HG02798 (cell line): ENCODE results near the gene ASTN2.

Source experiments
- ATAC-seq: cut with Tn5 transposase; IDR thresholded peaks from one replicate; pipeline ENCODE4 v1.9.1; 2021; ENCODE audit warnings: mild to moderate bottlenecking; ENCODE audit not compliant: unreplicated experiment, poor library complexity

ASTN2 gene

GRCh38 chr9:116795821-116796220, 619.0 kb downstream of the ASTN2 start:
- ATAC-seq = no peak

- no peak for ATAC-seq
Measured at GRCh38 chr9:116792271-116792670, 622.6 kb downstream of the ASTN2 start.

- ATAC-seq = no peak
Measured at GRCh38 chr9:116791326-116791725, 623.5 kb downstream of the ASTN2 start.

DNA sequence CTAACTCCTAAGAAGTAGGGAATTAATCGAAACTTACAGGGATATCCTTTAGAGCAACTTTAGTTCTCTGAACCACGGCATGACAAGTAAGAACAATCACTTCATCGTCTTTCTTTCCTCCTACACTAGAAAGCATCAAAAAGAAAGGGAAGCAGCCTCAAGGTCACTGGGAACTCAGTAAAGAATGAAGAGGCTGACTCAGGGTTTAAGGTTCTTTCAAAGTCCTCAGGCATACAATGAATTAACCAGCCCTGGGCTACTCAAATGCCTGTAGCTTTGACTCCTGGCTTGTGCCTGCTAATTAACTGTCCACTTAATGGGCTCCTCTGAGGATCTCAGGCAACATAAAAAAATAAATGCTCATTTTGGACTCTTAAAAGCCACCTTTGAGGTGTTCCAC, 625.8 kb downstream of the ASTN2 start:
- ATAC-seq = no peak

- no peak for ATAC-seq
Measured at GRCh38 chr9:116786737-116787136, 628.1 kb downstream of the ASTN2 start.

- ATAC-seq = no peak
Measured at GRCh38 chr9:116777116-116777515, 637.7 kb downstream of the ASTN2 start.

DNA sequence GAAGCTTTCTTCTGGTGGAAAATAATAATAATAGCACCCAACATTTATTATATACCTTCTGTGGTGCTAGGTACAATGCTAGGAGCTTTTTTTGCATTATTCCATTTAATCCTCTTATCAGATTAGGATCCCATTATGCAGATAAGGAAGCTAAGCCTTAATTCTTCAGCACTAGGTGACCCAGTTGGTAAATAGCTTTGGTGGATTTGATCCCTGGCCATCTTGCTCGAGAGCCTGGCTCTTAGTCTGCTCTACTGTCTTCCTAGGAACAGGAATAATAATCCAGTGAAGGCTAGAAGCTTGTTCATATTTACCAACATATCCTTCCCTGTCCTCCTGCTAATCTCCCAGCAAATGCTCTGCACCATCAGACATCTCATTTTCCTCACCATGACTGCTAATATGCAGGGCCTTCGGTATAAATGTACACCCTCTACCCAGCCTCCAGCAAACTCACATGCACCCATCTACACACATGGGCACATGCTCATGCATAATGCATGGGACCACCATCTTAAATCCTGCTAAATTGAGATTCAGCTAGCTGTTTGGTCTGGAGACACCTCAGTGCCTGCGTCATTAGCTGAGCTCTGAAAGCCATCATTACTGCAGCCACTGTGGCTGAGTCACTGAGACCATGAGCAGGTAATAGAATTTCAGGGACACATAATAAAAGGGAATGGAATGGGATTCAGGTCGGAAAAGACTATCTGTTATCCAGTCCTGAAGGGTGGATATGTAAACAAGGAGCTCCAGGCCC, 640.3 kb downstream of the ASTN2 start:
- ATAC-seq = no peak

DNA sequence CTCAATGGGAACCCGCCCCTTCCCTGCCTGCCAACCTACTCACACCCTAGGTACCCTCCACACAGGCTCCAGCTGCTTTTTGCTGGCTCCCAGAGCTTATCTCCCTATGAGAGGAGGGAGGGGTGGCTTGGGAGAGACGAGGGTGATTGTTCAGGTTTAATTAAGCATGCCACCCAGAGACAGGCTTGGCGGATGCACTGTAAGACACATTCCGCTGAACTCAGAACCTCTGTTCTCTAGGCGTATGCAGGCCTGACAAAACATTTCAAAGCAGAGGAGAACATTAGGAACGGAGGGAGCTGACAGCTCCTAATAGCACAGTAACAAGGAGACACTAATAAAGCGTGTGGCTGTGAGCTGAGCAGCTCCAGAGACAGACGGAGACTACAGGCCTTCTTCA, 647.6 kb downstream of the ASTN2 start:
- ATAC-seq = no peak

DNA sequence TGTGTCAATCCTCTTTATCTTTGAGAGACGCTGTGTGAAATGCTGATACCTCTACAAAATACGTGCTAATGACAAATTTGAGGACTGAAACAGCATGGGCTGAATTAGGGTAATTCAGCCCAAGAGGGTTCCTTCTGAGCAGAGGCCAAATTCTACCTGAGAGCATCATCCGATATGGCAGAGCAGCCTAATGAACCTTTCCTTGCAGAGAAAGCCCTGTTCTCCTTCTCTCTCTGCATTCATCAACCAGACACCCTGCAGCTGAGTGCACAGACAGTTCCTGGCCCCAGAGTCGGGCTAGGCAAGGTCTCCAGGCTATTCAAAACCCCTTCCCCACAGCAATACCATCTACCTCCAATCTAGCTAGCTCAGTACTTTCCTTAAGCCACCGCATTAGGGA, 649.8 kb downstream of the ASTN2 start:
- ATAC-seq = no peak

- no peak for ATAC-seq
Measured at GRCh38 chr9:116763770-116764169, 651.1 kb downstream of the ASTN2 start.

GRCh38 chr9:116760636-116761035, 654.2 kb downstream of the ASTN2 start:
- no peak for ATAC-seq

DNA sequence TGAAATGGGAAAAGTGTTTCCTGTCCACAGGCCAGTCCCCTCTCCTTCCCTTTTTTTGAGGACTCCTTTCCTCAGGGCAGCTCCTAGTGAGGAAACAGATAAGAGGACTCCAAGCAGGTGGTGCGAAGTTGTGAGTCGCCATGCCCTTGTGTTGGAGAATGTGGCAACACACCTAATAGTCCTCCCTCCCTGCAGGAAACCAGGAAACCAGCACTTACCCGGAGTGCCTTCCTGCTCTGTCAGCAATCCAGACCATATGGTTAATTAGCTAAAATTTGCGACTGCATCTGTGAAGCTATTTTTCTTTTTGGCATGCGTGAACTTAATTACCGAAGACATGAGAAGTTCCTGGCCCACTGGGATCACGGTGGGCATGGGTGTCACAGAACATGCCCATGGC, 657.8 kb downstream of the ASTN2 start:
- no peak for ATAC-seq

GRCh38 chr9:116753389-116753788, 661.5 kb downstream of the ASTN2 start:
- no peak for ATAC-seq

- no peak for ATAC-seq
Measured at GRCh38 chr9:116750510-116750909, 664.3 kb downstream of the ASTN2 start.

- no peak for ATAC-seq
Measured at GRCh38 chr9:116749772-116750171, 665.1 kb downstream of the ASTN2 start.

- ATAC-seq = no peak
Measured at GRCh38 chr9:116749176-116749575, 665.7 kb downstream of the ASTN2 start.

GRCh38 chr9:116741742-116742141, 673.1 kb downstream of the ASTN2 start:
- no peak for ATAC-seq

GRCh38 chr9:116741086-116741740, 673.6 kb downstream of the ASTN2 start:
- ATAC-seq = no peak

DNA sequence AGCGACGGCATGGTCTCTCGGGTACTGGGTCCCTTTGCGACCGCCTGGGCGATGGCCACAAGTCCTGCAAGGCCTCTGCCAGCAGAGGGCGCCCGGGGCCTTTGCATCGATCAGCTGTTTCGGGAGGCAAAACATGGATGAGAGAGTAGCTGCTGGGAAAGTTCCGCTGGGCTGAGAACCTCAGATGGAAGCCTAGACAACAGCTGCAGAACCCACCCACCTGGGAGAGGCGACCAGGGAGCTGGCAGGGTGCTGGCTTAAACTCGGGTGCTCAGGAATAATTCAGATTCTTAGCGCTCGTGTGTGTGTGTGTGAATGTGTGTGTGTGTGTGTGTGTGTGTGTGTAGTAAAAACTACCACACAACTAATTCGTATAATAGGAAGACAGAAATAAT, 677.7 kb downstream of the ASTN2 start:
- ATAC-seq = peak; percentile 61

GRCh38 chr9:116736399-116737151, 678.3 kb downstream of the ASTN2 start:
- ATAC-seq = no peak

DNA sequence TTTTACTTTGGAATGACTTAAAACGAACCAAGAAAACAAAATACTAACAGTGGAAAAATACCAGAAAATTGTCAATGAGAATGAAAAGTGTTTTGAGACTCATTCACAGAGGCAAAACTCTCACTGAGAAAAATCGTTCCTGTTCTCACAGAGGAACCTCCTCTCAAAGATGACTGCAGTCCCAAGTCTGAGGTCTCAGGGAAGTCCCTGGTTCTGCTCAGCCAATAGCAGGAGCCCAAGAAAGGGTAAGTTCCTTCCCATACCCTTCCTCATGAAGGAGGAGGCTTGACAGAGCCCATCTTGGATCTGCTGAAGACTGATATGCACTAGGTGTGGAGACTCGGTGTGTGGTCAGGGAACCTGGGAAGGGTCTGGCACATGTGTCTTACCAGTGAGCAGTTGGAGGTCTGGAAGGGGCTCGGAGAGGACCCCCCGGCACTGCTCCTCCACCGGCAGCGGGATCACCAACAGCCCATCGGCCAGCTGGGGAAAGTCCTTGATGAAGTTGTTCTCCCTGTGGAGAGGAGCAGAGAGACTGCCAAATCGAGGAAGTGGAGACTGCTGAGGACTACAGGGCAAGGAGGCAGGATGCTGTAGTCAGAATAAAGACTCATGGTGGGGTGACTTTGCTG, 681.7 kb downstream of the ASTN2 start:
- peak; percentile 55 for ATAC-seq
